Tongue (tissue), 2 donors: Measurements from ENCODE around the gene LZTFL1. TPM values are rescaled to one million over a fixed set of nuclear protein-coding genes. Genes with fewer than 3 reads are reported as not detected.

ENCODE experiments used
- DNase-seq: peaks from one replicate; pipeline ENCODE4 v3.0.0-alpha.2; 2015
- total RNA-seq: library from RNA; depleted of rRNA; stranded (reverse); fragments of >200 nt; gene quantifications from one replicate; pipeline ENCODE4 v1.2.3, GENCODE V29; 2014

The LZTFL1 gene
- total RNA-seq, 1 donor from 2014 or later = 25.2 TPM

DNA sequence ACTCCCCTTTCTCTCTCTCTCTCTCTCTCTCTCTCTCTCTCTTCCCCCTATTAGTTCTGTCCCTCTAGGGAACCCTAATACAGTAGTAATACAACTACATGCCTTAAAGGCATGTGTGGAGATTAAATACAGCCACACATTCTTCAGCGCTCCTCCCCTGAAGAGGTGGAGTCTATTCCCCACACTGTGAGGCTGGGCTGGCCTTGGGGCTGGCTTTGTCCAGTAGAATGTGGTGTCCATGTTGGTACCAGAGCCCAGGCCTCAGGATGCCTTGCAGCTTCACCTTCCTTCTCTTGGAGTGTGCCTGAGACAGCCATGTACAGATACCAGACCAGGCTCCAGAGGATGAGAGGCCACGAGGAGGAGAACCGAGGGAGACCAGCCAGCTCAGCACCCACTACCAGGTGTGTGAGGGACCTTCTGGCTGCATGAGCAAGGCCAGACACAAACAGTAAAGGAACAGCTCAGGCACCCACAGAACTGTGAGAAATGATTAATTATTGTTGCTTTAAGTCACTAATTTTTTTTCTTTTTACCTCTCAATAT lies 56.2 kb downstream of the LZTFL1 start:
- DNase-seq = no peak

DNA sequence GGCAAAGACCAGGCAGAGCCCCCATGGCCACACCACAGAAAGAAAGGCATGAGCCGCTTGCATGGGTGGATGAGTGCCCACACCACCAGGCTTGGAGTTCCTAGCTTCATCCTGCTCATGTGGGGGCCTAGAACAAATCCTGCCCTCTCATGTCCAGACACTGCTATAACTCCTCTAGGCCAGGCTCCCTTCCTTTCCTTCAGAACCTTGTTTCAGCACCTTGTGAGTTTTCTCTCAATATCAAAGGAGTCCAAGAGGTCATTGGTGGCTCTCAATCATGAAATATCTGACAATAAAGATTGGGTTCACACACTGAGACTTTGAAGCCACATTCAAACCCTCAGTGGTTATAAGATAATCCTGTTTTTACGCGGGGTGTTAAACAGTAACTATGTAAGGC lies 58.3 kb downstream of the LZTFL1 start:
- DNase-seq = no peak

DNA sequence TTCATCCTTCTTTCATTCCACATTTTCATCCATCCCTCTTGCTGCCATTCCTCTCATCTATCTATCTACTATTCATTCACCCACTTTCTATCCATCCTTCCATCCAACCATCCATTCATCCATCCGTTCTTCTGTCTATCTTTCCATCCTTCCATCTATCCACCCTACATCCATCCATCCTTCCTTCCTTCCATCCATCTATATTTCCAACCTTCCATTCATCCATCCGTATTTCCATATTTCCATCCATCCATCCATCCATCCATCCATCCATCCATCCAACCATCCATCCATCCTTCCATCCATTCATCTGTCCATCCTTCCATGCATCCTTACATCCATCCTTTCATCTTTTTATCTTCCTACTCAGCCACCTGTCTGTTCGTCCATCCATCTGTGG lies 59.5 kb downstream of the LZTFL1 start:
- no peak for DNase-seq

DNA sequence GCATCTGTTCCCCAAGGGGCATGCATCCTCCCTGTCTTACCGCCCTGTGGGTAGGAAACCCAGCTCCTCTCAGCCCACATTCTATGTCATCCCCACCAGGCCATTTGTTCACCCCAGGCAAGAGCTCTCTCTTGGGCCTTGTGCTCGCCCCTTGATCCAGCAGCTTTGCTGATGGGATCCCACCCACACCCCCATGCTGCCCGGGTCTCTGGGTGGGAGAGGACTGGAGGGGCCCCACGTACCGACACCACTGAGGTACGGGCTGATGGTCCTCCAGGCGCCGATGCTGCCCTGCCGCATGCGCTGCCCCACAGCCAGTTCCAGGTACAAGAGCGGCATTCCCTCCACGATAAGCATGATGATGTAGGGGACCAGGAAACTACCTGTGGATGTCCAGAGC lies 60.1 kb downstream of the LZTFL1 start:
- no peak for DNase-seq

DNA sequence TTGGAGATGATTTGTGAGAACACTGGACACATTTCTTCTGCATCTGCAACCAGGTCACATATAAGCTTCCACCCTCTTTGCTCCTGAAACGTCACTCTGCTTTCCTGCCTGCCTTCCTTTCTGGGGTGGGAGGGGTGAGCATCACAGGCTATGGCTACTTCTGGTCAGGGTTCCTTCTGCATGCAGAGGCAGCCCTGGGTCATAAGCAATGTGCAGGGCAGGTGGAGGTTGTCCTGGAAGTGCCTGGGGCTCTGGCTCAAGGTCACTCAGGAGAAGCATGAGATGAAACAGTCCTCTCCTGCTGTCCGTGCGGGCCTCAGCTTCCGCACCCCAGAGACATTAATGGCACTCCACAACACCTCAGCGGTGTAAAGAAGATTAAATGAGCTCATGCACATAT lies 60.6 kb downstream of the LZTFL1 start:
- no peak for DNase-seq

DNA sequence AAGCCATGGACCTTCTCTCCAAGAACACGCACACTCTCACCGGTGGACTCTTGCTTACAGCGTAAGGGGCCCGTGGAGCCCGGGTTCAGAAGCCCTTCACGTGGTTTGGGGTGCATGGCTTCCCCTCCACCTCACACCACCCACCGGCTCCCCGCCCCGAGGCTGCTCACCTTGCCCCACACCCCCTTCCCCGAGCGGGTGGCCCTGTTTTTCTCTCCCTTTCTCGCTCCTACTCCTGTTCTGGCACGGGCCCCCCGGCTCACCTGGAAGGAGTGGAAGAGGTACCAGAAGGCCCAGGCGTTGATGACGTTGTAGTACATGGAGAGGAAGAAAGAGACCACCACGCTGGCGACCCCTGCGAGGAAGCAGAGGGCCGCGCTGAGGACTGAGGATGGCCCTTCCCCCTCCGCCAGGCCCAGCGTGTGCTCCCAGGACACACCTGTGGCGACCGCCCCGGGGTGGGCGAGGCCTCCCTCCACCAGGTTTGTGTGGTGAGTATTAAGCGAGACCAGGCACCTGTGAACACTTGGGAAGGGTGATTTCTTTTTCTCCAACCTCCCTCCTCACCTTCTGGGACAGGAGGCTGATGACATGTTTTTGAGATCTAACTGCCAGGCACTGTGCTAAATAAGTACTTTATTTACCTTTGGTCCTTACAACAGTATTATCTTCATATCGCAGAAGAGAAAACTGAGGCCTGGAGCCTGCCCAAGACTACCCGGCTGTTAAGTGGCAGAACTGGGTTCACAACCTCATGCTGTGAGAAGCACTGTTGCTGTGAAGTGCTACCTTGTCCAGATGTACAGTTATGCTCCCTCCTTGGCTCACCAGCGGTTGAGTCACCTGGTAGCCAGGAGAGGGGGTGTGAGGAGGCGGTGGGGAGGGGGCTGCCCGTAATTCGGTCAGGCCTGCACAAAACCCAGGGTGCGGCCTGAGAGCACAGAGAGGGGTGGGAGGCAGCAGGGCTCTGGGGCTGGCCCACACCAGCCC lies 61.9 kb downstream of the LZTFL1 start:
- no peak for DNase-seq

DNA sequence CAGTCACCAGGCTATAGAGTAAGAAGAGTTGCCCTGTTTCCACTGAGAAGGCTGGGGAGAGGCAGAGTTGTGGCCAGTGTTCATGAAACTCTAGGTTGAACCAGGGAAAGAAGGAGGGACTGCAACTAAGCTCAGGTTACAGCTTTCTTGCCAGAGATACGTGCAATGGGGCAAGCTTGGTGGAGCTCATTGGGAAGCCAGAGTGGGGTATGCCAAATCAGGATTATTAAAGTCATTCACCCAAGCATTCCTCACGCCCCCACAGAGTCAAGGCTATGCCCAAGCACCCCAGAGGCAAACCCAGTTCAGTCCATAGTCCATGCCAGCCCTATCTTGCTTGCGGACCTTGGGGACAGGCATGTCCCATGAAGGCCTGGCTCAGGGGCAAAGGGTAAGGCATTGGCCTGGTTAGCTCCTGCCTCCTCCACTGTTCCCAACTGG lies 63.1 kb downstream of the LZTFL1 start:
- DNase-seq = no peak

DNA sequence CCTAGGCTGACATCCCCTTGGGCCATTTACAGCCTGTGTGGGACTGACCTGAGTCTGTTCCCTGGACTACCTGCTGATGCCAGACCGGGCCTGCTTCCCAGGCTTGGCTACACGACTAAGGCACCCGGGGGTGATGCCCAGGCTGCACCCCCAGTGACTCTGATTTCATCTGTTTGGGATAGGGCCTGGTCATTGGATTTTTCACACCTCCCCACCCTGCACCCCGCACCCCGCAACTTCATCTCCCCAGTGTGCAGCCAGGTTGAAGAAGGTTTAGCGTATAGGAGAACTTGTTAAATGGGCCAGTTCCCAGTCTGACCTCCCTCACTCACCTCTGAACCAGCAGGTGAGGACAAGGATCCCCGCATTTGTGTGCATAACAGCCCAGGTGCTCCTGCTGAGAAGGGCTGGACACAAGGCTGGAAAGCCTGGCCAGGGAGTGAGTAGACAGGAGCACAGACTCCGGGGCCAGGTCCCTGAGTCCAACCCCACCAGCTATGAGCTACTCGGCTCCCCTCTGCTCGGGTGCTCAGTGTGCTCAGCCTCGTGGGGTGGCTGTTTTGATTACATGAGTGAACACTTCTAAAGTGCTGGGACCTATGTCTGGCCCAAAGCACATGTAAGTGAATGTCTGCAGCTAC lies 64.1 kb downstream of the LZTFL1 start:
- DNase-seq = no peak

DNA sequence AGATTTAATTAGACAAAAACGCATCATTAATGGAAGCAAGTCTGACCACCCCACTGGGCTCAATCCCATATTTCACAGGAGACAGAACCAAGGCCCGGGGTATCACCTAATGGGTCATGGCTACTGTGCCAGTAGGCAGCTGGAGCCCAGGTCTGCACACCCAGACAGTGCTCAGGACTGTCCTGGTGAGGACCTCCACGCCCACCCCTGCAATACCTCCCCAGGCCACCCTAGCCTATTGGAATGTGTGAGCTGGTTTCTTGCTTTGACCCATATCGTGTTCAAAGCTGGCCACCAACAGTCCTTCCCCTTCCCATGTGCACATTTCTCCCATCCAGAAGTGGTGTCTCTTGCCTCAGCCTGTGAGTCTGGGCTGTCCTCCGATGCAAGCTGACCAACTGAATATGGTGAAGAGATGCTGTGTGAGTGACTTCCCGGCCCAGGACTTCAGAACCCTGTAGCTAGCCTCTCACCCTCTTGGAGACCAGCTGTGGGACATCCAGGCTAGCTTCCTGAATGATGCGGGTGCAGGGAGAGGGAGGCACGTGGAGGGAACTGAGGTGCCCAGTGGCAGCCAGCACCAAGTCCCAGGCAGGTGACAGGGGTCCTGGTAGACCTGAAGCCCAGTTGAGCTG lies 64.7 kb downstream of the LZTFL1 start:
- no peak for DNase-seq

DNA sequence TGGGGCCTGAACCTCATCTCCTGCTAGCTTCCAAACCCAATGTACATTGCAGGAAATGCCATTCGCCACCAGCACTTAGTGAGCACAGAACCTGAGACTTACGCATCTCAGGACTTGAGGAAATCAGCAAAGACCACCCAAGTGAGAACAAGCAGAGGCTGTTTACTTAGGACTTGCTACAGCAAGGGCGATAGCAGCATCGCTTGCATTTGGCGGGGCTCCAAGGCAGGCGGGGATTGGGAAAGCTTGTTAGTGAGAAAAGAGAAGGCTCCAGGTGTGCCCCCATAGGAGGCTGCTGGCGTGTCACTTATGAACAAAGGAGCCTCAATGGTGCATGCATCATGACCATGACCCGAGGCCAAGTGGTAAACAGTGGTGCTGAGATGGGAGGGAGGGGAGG lies 65.3 kb downstream of the LZTFL1 start:
- DNase-seq = peak; percentile 70

DNA sequence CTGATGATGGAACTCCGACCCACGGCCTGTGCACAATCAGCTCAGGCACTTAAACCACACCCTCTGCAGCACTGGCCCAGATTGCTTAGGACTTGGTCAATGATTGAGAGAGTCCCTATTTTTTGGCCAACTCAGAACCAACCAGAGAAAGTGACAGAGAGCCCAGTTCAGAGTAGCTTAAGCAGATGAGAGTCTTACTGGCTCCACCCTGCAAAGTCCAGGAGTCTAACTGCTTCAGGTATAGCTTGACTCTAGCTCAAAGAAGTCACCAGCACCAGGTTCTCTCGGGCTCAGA lies 65.7 kb downstream of the LZTFL1 start:
- no peak for DNase-seq

DNA sequence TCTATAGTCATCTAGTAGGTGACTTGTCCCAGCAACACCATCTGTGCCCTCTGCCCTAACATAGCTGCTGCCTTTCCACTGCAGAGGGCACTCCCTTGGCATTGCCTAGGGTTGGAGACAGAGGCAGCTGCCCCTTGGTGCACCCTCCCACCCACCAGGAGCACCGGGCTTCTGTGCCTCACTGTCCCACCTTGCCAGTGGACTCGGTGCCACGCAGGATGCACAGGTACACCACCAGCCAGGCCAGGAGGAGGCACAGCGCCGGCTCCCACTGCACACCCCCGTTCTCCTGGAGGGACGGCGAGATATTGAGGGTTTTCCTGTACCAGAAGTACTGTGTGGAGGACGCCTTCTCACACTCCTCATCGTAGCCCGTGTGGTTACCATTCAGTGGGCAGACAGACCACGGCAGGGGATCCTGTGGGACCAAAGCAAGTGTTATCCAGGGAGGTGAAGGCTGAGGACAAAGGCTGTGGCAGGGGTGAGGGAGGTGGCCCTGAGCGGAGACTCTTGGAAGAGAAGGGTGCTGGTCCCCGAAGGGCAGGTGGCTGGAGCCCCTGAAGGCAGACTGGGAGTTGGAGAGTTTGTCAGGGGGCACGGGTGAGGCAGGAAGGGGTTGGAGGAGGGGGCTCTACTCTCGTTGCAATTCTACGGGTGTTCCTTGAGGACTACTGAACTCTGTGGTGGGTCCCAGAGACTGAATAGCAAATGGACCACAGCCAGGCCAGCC lies 66.2 kb downstream of the LZTFL1 start:
- no peak for DNase-seq

DNA sequence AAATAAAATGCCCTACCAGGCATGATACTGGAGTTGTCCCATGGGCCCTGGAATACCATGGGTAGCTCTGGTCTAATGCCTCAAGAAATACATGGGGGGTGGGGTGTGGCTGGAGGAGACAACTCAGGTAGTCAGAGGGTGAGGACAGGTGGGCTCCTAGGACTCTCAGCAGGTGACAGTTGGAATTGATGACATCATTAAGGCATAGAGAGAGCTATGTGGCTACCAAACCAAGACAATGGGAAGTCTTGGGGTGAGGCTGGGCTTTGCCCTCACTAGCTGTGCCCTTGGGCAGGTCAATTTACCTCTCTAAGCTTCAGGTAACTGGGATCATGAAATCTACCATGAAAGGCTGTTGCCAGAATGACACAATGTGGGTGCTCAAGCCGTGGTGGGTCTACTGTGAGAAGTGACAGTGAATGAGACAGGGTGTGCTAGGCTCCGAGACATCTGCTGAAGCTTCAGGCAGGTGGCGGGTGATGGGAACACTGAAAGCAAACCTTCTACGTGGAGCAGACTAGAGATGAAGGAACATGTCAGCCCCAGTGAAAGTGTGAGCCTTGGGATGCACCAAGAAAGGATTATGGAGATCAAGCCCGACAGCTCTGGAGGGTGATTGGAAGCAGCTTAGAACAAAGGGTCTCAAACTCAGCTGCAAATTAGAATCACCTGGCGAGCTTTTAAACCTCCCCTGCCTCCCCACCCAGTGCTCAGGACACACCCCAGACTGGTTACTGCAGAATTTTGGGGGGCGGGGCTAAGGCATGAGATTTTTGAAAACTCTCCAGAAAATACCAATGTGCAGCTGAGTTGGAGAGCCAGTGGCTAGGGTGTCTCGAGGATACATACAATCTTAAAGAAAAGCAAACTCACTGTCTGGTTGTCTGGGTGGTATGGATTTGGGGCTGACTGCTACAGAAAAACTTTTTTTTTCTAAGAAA lies 67.1 kb downstream of the LZTFL1 start:
- no peak for DNase-seq

DNA sequence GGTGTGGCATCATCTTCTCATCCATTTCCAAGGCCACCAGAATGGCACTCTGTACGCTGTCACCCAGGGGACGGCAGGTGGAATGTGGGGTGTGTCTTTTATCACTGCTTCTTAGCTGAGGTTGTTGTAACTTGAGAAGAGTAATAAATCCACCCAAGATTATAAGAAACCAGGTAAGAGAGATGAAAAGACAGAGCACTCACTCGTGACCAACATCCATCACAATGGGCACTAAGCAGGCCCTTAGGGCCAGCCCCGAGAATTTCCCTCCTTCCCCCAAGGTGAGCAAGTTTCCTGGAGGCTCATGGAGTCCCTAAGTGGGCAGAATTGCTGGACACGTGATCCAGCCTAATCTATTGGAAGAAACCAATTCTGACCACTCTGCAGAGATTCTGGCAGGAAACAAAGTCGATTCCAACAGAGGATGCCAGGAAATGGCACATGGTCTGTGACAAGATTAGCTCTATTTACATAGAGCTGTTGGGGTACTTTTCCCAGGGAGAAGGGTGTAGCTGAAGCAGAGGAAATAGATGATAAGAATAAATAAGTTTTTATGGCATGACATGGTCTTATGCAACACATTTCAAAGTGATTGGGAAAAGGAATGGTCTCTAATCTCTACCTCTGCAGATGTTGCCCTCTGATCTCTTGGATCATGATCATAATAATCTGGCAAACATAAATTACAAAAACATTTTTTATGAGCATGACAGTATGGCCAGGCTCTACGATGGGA lies 68.0 kb downstream of the LZTFL1 start:
- no peak for DNase-seq

Other genes starting within 250 kb of the LZTFL1 start
- gene LIMD1, start 247.4 kb downstream of the LZTFL1 start, total RNA-seq = 28.8 TPM
- 65.5 TPM for gene SACM1L, start 152.7 kb downstream of the LZTFL1 start, total RNA-seq
- 1.2 TPM for gene SLC6A20, start 45.6 kb downstream of the LZTFL1 start, total RNA-seq
- gene CCR9, start 44.4 kb upstream of the LZTFL1 start, total RNA-seq = 0.10 TPM
- 0.41 TPM for gene CXCR6, start 101.3 kb upstream of the LZTFL1 start, total RNA-seq
- 73.2 TPM for gene FYCO1, start 153.7 kb upstream of the LZTFL1 start, total RNA-seq
- gene XCR1, start 185.4 kb upstream of the LZTFL1 start, total RNA-seq = not detected